ENCODE results near the gene KCNK18.

DNA sequence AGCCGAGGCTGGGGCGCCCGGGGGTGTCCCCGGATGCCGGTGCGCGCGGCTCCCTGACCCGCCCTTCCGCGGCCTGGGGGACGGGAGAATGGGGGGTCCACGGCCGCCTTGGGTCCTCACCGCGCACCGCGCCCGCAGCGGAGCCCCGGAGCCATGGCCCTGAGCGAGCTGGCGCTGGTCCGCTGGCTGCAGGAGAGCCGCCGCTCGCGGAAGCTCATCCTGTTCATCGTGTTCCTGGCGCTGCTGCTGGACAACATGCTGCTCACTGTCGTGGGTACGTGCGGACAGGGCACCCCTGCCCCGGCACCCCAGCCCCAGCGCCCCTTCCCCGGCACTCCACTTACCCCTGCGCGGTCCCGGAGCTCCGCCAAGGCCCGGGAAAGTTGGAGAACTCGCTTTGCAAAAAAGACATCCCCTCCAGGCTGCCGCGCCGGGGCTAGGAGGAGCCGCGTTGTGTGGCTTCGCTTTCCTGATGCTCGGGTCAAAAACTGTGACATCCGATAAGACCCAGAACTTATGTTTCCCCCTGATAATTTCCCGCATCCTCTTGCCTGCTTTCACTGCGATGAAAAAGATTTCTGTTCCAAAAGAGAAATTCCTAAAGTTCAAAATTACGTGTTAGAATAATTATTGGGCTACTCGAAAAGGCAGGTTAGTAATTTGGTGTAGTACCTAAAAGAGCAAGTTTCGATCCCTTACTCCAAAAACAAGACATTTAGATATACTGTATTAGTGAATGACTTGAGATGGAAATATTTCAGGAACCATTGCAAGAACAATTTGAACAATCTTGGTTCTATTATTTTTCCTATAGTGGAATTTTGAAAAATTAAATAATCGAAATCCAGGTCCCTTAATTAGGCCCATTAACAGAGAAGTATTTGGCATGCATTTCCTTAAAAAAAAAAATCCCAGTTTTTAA is 44.5 kb downstream of the KCNK18 start:
- TF ChIP-seq CTCF (IDR thresholded peaks at IDR 0.05) (no peak), POLR2A (IDR thresholded peaks at IDR 0.05) (no peak)

Measured in right lobe of liver (tissue), 4 donors.